Measurements from ENCODE around the gene STOX2.
"Not testable (repeated sequence)": the region's sequence is repeated elsewhere in the genome, so short reads cannot be mapped to it uniquely, and the experiment has no call there.

DNA sequence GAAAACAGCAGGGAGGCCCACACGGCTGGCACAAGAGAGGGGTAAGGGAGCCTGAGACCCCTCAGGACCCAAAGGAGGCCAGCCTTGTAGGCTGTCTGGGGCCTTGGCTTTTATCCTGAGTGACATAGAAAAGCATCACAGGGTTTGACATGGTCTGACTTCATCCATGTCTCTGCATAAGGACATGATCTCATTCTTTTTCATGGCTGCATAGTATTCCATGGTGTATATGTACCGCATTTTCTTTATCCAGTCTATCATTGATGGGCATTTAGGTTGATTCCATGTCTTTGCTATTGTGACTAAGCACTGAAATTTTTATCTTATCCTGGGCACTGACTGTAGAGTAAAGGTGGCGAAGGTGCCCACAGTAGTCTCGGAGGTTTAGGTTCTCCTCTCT lies 146.2 kb downstream of the STOX2 start:
- TF ChIP-seq, protein P1, sequence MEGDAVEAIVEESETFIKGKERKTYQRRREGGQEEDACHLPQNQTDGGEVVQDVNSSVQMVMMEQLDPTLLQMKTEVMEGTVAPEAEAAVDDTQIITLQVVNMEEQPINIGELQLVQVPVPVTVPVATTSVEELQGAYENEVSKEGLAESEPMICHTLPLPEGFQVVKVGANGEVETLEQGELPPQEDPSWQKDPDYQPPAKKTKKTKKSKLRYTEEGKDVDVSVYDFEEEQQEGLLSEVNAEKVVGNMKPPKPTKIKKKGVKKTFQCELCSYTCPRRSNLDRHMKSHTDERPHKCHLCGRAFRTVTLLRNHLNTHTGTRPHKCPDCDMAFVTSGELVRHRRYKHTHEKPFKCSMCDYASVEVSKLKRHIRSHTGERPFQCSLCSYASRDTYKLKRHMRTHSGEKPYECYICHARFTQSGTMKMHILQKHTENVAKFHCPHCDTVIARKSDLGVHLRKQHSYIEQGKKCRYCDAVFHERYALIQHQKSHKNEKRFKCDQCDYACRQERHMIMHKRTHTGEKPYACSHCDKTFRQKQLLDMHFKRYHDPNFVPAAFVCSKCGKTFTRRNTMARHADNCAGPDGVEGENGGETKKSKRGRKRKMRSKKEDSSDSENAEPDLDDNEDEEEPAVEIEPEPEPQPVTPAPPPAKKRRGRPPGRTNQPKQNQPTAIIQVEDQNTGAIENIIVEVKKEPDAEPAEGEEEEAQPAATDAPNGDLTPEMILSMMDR (IDR thresholded peaks at IDR 0.05), result not testable (repeated sequence)
- not testable (repeated sequence) for TF ChIP-seq POLR2A (IDR thresholded peaks at IDR 0.05)
